Activated naive CD8-positive, alpha-beta T cell treated with anti-CD3 and anti-CD28 coated beads for 36 hours (primary cell): ENCODE data around the gene TNIP1. TPM values are rescaled to one million over a fixed set of nuclear protein-coding genes. Genes with fewer than 3 reads are reported as not detected.

ENCODE experiments used
- DNase-seq: peaks from one replicate; pipeline ENCODE4 v3.0.0; 2021
- H3K27ac Mint-ChIP-seq: one replicate; pipeline ENCODE4 v1.8.0; 2022; ENCODE audit warnings: mild to moderate bottlenecking, moderate library complexity, mixed read lengths
- H3K27me3 Mint-ChIP-seq: one replicate; pipeline ENCODE4 v1.8.0; 2022; ENCODE audit warnings: mild to moderate bottlenecking, mixed read lengths
- H3K36me3 Mint-ChIP-seq: one replicate; pipeline ENCODE4 v1.8.0; 2021; ENCODE audit warnings: mild to moderate bottlenecking, mixed read lengths
- H3K4me1 Mint-ChIP-seq: one replicate; pipeline ENCODE4 v1.8.0; 2021; ENCODE audit warnings: mixed read lengths
- H3K4me3 Mint-ChIP-seq: one replicate; pipeline ENCODE4 v1.8.0; 2022; ENCODE audit warnings: mild to moderate bottlenecking, moderate library complexity, mixed read lengths
- H3K9me3 Mint-ChIP-seq: one replicate; pipeline ENCODE4 v1.8.0; 2022; ENCODE audit warnings: mixed read lengths
- total RNA-seq, 2 experiments: library from RNA; stranded (reverse); gene quantifications; one replicate each; pipeline ENCODE4 v1.2.3, GENCODE V29; 2021

TNIP1 gene
- total RNA-seq, 2 experiments from 2014 or later, result 185 to 189 TPM

DNA sequence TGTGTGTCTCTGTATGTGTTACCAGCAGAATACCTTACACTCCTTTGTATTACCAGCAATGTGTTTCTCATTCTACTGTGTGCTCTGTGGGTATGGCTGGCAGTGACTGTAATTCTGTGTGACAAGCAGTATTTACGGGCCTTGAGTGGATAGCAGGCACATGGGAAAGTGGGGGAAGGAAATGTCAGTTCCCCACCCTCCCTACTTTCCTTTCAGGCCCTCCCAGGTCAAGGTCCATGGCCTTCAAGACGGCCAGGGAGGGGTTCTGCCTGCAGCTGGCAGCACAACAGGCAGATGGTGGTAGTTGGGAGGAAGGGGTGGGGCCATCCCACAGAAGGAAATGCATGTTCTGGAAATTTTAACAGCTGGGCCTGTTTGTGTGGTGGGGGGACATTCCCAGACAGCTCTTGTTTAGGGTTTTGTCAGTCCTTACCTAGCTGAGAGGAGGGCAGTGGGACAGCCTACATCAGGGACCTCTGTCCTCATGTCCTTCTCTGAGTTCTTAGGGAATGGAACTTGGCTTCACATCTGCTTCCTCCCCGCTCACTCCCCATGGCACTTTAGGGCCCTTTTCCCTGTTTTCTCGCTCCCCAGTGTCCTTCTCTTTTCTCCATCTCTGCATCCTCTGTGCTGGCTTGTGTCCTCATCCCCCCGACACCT, 14.6 kb upstream of the TNIP1 start:
- Mint-ChIP-seq H3K4me1 (peaks cover 83% of the 10 kb centered on the region), H3K9me3 (no peaks in the 10 kb centered on the region), H3K36me3 (peaks cover 30% of the 10 kb centered on the region), H3K4me3 (no peak overlapping the region), H3K27ac (peak overlapping the region; percentile 94), H3K27me3 (no peaks in the 10 kb centered on the region)
- no peak for DNase-seq

DNA sequence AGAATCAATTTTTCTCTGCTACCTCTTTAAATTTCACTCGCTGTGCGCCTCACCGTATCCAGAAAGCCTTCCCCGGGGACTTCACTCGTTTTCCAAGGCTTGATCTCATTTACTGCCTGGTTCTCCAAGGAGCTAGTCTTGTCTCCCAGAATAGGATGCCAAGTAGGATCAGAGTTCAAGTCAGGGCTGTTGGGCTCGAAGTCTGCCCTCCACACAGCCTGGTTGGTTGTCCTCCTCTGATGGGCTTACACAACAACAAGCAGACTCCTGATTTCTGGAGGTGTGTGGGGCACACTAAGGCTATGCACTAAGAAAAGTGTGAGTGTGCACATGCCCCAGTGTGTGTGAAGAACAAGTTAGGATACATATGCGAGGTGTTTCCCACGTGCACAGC, 14.0 kb upstream of the TNIP1 start:
- H3K27me3 Mint-ChIP-seq, result no peaks in the 10 kb centered on the region
- DNase-seq, result no peak
- H3K27ac Mint-ChIP-seq, result peak overlapping the region; percentile 94
- H3K4me3 Mint-ChIP-seq, result peak overlapping the region; percentile 61
- H3K36me3 Mint-ChIP-seq, result peaks cover 24% of the 10 kb centered on the region
- H3K9me3 Mint-ChIP-seq, result no peaks in the 10 kb centered on the region
- H3K4me1 Mint-ChIP-seq, result peaks cover 78% of the 10 kb centered on the region

DNA sequence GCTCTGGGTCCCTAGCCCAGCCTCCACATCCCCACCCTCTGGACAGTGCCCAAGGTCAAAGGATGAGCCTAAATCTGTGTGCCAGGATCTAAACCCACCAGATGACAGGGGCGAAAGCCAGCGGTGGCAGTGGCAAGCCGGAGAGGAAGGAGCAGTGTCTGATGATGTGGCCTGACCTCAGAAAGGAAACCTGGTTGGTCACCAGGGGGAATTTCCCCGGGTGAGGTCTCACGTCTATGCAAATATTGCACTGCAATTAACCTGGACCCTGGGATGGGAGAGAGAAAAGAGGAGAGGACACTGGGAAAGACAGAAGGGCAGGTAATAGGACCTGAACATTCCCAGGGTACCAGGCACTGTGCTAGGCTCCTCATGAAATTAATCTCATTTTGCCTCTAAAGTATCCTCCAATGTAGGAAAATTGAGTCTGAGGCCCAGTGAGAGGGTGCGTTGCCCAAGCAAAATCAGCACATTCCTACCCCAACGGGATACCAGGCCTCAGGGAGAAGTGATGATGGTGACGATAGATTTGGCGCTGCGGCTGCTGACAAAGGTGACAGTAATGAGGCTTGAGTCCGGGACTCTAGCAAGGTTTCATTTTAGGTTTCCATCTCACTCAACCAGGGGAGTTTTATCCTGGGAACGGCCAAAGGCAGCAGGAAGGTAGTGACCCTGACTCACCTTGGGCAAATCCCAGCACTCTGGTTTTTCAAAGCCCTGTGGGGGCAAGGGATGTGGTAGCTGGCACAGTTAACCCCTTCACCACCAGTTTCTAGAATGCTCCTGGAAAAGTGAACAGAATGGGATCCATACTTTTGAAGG, 13.4 kb upstream of the TNIP1 start:
- no peaks in the 10 kb centered on the region for H3K9me3 Mint-ChIP-seq

DNA sequence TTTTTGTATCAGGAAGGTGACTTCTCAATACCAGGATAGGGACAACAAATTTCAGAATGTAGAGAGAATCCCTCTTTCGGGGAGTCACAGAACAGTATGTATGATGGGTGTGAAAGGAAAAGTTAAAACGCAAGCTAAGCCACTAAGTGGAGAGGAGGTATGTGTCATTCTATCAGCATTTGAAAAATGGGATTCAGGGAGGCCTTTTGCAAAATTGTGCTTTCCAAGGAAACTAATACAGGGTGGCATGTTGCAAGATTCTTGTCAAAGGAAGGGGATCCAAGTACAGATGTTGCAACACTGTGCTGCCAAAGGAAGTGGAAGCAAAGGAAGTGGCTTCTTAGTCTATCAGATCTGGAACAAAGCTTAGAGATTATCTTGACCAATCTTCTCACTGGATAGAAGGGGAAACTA, 12.6 kb upstream of the TNIP1 start:
- DNase-seq, result no peak
- Mint-ChIP-seq H3K36me3 (peaks cover 13% of the 10 kb centered on the region), H3K27ac (peak overlapping the region; percentile 94), H3K4me3 (peak overlapping the region; percentile 61), H3K27me3 (no peaks in the 10 kb centered on the region), H3K4me1 (peaks cover 67% of the 10 kb centered on the region), H3K9me3 (no peaks in the 10 kb centered on the region)

More for the DNA sequence above, 13.4 kb upstream of the TNIP1 start:
- peak overlapping the region; percentile 94 for H3K27ac Mint-ChIP-seq
- H3K36me3 Mint-ChIP-seq, result peaks cover 18% of the 10 kb centered on the region
- H3K27me3 Mint-ChIP-seq, result no peaks in the 10 kb centered on the region
- peaks cover 72% of the 10 kb centered on the region for H3K4me1 Mint-ChIP-seq
- DNase-seq, result peak; percentile 74
- H3K4me3 Mint-ChIP-seq, result peak overlapping the region; percentile 61

DNA sequence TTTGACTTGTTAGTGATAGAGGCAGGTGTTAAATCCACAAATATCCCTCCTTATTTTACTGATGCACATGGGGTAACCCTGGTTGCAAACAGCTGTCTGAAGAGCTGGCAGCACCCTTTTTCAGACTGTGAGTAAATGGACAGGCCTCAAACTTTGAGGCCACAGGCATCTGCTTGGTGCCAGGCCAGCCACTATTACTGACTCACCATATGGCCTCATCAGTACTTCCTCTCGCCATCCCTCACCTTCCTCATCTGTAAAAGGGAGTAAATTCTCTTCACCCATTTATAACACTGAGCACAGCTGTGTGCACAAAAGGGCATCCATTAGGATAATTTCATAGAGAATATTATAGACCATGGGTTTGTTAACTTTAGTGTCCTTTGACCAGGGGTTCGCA, 11.9 kb upstream of the TNIP1 start:
- H3K4me3 Mint-ChIP-seq, result no peak overlapping the region
- H3K36me3 Mint-ChIP-seq, result peaks cover 13% of the 10 kb centered on the region
- no peaks in the 10 kb centered on the region for H3K27me3 Mint-ChIP-seq
- H3K4me1 Mint-ChIP-seq, result peaks cover 61% of the 10 kb centered on the region
- no peak for DNase-seq
- H3K9me3 Mint-ChIP-seq, result no peaks in the 10 kb centered on the region
- H3K27ac Mint-ChIP-seq, result no peak overlapping the region

DNA sequence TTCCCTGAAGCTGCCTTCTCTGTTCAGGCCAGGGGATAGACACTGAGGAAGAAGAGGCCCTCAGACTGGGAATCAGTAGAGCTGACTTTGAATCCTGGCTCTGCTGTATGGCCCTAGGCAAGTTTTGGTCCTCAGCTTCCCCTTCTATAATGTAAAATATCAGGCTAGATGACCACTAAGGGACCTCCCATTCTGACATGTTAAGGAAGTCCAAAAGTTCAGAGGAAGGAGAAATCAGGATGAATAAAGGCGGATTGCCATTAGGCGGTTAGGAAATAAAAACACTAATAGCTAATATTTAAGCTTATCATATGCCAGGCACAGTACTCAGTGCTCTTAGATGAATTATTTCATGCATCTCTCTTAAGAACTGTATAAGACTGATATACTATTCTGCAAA, 8.9 kb upstream of the TNIP1 start:
- peaks cover 5% of the 10 kb centered on the region for H3K36me3 Mint-ChIP-seq
- H3K27ac Mint-ChIP-seq, result no peak overlapping the region
- DNase-seq, result no peak
- peaks cover 56% of the 10 kb centered on the region for H3K4me1 Mint-ChIP-seq
- H3K27me3 Mint-ChIP-seq, result no peaks in the 10 kb centered on the region
- H3K4me3 Mint-ChIP-seq, result no peak overlapping the region
- no peaks in the 10 kb centered on the region for H3K9me3 Mint-ChIP-seq

DNA sequence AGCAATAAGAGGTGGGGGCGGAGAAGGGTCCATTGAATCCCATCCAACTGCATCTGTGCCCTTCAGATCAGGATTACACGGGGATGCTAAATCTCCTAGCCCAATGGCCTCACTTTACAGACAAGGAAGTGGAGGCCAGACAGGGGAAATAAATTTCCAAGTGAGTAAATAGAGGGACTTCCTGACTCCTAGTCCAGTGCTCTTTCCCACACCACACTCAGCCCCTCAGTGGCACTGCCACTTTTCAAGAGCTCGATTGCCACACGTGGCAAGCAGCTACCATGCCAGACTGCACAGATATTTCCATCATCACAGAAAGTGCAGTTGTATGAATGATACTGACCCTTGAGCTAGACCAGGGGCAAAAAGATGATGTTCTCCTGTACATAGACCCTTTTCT, 8.2 kb upstream of the TNIP1 start:
- no peaks in the 10 kb centered on the region for H3K9me3 Mint-ChIP-seq
- H3K4me3 Mint-ChIP-seq, result no peak overlapping the region
- no peak overlapping the region for H3K27ac Mint-ChIP-seq
- H3K4me1 Mint-ChIP-seq, result peaks cover 55% of the 10 kb centered on the region
- H3K36me3 Mint-ChIP-seq, result peaks cover 4% of the 10 kb centered on the region
- DNase-seq, result no peak
- no peaks in the 10 kb centered on the region for H3K27me3 Mint-ChIP-seq

DNA sequence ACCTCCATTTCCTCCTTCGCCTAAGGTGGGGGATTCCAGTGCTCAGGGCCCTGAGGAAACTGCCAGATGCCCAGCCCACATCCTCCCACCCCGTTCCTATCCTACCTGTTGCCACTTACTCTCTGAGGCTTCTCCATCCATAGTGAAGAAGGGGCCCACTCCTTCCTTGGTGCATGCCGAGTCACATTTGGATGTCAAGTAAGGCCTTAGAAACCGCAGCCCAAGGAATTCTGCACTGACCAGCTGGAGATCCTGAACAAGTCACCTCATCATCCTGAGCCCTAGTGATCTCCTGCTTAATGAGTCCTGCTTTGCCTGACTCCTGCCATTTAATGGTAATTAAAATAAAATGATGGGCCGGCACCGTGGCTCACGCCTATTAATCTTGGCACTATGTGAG, 6.7 kb upstream of the TNIP1 start:
- Mint-ChIP-seq H3K27ac (peak overlapping the region; percentile 59), H3K4me1 (peaks cover 55% of the 10 kb centered on the region), H3K36me3 (peaks cover 7% of the 10 kb centered on the region), H3K4me3 (no peak overlapping the region), H3K9me3 (no peaks in the 10 kb centered on the region), H3K27me3 (no peaks in the 10 kb centered on the region)
- DNase-seq, result no peak

DNA sequence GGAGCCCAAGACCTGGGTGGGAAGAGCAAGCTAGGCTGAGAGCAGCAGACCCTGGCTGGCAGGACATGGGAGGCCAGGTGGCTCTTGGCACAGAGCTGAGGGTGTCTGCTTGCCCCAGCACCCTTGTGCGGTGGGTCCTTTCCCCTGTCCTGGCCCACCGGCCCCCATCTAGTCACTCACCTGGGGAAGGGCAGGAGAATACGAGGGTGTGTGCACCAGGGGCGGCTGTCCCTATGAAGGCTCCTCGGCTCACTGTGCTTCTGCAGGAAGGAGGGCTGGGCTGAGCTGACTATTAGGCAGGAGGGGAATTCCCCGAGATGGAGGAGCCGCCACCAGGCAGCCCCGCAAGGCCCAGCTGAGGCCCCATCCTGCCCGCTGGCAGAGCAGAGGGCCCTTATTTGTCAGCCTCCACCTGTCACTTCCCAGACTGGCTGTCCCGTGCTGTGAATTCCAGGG, 6.1 kb upstream of the TNIP1 start:
- Mint-ChIP-seq H3K27ac (peak overlapping the region; percentile 59), H3K9me3 (no peaks in the 10 kb centered on the region), H3K36me3 (peaks cover 8% of the 10 kb centered on the region), H3K4me1 (peaks cover 59% of the 10 kb centered on the region), H3K4me3 (peak overlapping the region; percentile 73), H3K27me3 (no peaks in the 10 kb centered on the region)
- peak; percentile 77 for DNase-seq

DNA sequence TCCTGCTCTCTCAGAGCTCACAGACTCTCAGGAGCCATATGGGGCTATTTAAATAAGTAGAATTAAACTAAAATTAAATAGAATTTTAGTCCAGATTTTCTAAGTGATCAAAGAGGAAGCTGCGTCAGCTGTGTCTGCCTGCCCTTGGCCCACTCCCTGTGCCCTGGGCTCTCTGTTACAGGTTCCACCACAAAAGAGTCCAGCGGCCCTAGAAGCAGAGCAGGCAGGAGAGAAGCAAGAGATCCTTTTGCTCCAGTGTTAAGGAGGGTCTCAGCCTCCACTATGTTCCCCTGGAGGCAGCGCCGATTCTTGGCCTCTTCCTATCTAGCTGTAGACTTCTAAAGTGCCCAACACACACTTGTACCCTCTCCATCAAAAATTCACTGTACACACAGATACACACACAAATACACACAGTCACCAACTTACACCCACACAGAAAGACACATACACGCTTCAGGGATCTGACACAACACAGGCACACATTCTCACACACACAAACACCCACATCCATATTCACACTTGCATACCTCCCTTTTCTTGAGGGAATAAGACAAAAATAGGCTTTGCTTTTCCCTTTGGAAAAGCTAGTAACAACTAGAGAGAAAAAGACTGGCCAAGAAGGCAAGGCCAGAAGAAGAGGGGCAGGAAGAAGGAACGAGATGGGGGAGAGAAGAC, 5.5 kb upstream of the TNIP1 start:
- Mint-ChIP-seq H3K9me3 (no peaks in the 10 kb centered on the region), H3K4me1 (peaks cover 55% of the 10 kb centered on the region), H3K4me3 (peak overlapping the region; percentile 73), H3K27me3 (no peaks in the 10 kb centered on the region), H3K36me3 (peaks cover 8% of the 10 kb centered on the region), H3K27ac (peak overlapping the region; percentile 59)
- DNase-seq, result no peak

DNA sequence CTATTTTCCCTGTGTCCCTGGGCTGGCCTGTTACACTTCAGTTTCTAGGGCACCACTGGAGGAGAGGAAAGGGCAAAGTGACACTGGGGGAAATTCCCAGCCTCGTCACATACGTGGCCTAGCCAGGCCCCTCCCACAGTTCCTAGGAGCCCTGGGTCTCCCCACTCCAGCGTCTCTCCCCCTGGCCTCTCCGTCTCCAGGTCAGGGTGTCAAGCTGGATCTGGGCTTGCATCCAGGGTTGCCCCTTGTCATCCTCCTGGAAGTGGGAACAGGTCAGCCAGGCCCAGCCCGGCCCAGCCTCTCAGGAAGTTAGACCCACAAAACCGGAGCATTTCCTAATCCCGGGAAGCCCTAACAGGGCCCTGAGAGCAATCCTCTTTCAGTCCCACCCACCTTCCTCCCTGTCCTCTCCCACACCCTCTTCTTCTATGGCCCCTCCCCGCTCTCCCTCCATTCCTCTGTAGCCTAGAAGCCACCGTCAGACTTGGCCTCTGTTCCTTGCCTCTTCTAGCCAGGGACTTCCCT, 4.7 kb upstream of the TNIP1 start:
- no peak for DNase-seq
- Mint-ChIP-seq H3K27ac (peak overlapping the region; percentile 54), H3K9me3 (no peaks in the 10 kb centered on the region), H3K36me3 (peaks cover 8% of the 10 kb centered on the region), H3K4me1 (peaks cover 55% of the 10 kb centered on the region), H3K27me3 (no peaks in the 10 kb centered on the region), H3K4me3 (peak overlapping the region; percentile 73)

DNA sequence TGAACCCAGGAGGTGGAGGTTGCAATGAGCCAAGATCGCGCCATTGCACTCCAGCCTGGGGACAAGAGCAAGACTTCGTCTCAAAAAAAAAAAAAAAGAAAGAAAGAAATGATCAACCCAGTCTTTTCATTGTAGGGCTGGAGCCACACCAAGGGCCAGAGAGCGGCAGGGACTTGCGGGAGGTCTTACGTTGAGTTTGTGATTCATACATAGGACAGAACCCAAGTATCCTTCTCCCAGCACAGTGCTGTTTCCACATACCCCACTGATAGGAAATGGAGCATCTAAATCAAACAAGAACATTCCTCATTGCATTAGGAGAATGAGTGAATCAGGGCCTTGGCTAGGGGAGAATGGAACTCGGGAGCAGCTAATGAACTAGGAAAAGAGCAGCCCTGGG, 3.5 kb upstream of the TNIP1 start:
- H3K36me3 Mint-ChIP-seq, result peaks cover 17% of the 10 kb centered on the region
- H3K27ac Mint-ChIP-seq, result peak overlapping the region; percentile 54
- H3K9me3 Mint-ChIP-seq, result no peaks in the 10 kb centered on the region
- no peaks in the 10 kb centered on the region for H3K27me3 Mint-ChIP-seq
- no peak overlapping the region for H3K4me3 Mint-ChIP-seq
- no peak for DNase-seq
- H3K4me1 Mint-ChIP-seq, result peaks cover 57% of the 10 kb centered on the region

DNA sequence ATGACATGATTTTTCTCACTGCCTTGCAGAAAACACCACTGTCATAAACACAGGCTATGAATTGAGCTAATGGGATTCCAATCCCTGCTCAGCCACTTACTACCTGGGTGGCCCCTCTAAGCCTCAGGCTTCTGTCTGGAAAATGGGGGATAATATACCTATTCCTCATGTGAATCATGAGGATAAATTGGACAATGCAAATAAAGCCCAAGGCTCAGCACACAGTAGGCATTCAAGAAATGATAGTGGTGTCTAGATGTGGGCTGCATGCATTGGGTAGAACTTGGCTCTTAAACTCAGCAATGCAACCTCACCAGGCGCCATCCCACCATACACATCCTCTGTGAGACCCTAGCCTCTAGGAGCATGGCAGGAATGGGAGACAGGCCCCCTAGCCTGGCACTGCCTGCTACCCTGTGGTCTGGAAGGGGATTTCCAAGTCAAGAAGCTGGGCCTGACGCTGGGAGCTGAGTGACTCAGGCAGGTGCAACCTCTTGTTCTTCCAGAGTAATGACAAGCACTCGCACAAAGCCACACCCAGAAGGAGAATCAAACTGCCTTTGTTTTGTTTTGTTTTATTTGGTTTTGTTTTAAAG, 2.3 kb upstream of the TNIP1 start:
- H3K4me1 Mint-ChIP-seq, result peaks cover 64% of the 10 kb centered on the region
- H3K27ac Mint-ChIP-seq, result peak overlapping the region; percentile 65
- H3K36me3 Mint-ChIP-seq, result peaks cover 24% of the 10 kb centered on the region
- H3K4me3 Mint-ChIP-seq, result peak overlapping the region; percentile 85
- DNase-seq, result peak; percentile 65
- H3K9me3 Mint-ChIP-seq, result no peaks in the 10 kb centered on the region
- no peaks in the 10 kb centered on the region for H3K27me3 Mint-ChIP-seq

DNA sequence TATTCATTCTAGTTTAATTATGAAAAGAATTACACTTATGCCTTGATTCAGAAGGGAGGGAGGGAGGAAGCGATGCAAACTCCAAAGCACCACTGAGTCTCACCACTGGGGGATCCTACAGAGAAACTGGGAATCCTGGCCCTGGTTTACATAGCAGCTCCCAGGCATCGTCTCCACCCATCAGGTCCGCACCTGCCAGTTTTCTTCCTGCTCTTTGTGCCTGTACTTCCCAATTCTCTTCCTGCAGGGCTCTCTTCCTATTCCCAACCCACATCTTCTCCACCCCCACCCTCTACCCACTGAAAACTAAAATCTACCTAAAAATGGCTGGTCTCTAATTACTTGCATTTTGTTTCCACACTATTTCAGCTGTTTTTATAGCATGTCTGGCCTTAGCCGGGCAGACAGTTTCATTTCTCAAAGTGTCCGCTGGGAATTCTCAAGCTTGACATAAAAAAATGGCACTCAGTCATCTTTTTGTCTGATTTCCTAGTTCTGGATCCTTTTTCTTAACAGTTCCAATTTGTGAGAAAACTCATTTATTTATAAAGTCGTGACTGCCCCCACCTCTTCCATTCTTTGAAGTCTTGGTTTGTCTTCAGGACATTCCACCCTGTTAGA, 1.6 kb upstream of the TNIP1 start:
- no peak for DNase-seq
- Mint-ChIP-seq H3K36me3 (peaks cover 32% of the 10 kb centered on the region), H3K4me3 (peak overlapping the region; percentile 85), H3K4me1 (peaks cover 68% of the 10 kb centered on the region), H3K27ac (peak overlapping the region; percentile 65), H3K27me3 (no peaks in the 10 kb centered on the region), H3K9me3 (no peaks in the 10 kb centered on the region)
